ENCODE results near the gene IST1.
"Not testable (repeated sequence)": the region's sequence is repeated elsewhere in the genome, so short reads cannot be mapped to it uniquely, and the experiment has no call there.

Gene IST1

DNA sequence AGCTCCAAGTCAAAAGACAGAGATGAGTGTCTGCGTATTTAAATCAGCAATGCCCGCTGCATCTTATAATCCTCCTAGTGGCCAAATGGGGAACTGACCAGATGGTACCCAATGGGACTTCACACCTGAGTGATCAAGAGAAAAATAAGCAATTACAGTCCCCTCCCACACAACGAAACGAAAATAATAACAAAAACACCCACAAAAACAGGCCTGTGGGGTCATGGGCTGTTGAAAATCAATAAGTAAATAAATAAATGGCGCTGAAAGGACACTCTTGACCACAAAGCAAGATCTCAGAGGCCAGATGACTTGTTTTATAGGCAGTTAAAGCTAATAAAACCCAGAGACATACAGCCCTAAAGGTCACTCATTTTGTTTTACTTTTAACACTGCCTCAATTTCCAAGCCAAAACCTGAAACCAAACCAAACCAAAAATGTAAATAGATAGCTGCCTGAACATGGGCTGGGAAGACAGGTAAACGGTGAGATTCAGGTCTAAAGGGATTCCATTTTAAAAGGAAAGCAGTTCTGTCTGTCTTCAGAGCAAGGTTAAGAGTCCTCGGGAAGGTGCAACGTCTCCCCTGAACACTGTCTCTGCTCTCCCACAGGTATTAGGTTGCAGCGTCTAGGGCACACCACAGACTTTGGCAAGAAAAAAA lies 12.7 kb upstream of the IST1 start:
- peak; percentile 24 for FAIRE-seq

GRCh38 chr16:71883168-71883848 lies 12.0 kb upstream of the IST1 start:
- FAIRE-seq, result no peak

DNA sequence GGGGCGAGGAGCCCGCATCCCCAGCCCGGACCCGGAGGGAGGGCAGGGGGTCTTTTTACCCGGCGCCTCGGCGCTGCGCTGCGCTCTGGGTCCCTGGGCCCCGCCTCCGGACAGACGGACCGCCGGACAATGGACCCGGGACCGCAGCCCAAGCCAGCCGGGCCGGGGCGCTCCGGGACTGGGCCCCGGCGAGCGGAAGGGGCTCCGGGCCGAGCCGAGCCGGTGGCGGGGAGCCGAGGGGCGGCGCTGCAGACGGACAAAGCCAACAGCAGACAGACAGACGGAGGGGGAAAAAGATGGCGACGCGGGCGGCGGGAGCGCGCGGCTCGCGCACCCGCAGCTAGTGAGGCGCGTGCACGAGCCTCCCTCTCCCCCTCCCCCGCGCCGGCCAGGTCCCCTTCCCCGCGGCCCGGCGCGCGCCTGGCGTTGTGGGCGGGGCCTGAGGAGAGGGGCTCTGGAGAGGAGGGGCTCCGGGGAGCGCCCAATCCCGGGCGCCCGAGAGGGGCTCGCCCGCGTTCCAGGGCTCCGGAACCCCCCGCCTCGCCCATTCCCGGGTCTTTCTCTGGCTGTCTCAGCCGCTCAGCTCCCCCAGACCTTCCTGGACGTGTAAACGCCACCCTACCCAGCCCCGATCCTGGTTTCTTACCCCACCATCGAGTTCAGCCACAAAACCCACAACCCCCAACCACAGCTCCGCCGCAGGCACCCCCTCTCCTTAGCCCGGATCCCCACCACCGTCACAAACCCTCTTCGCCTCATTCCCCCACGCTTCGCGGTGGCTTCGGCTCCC lies 11.3 kb upstream of the IST1 start, which contains the start of gene ZNF821:
ZNF821 (minus strand) TSS at position 334 of the 790 bp plus-strand sequence. CDS start 4,236 bp downstream, outside the sequence.
- FAIRE-seq, result no peak

DNA sequence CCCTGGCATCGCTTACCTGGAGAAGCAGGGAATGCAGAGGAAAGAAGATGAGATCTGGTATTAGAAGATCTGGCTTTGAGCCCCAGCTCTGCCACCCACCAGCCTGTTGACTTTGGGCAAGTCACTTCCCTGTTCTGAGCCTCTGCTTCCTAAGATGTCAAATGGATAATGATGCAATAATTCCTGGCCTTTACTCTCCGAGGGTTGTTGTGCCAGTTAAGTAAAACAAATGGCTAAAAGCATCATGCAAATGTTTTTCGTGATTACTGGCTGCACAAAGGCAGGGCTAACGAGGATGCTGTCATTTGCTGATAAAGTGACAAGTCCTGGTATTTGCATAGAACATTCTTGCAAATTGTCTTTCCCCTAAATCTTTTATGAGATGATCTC lies 10.1 kb upstream of the IST1 start:
- no peak for FAIRE-seq

GRCh38 chr16:71889147-71889546 lies 6.2 kb upstream of the IST1 start:
- no peak for FAIRE-seq

- no peak for FAIRE-seq
Measured at GRCh38 chr16:71893888-71894228, 1.5 kb upstream of the IST1 start.

DNA sequence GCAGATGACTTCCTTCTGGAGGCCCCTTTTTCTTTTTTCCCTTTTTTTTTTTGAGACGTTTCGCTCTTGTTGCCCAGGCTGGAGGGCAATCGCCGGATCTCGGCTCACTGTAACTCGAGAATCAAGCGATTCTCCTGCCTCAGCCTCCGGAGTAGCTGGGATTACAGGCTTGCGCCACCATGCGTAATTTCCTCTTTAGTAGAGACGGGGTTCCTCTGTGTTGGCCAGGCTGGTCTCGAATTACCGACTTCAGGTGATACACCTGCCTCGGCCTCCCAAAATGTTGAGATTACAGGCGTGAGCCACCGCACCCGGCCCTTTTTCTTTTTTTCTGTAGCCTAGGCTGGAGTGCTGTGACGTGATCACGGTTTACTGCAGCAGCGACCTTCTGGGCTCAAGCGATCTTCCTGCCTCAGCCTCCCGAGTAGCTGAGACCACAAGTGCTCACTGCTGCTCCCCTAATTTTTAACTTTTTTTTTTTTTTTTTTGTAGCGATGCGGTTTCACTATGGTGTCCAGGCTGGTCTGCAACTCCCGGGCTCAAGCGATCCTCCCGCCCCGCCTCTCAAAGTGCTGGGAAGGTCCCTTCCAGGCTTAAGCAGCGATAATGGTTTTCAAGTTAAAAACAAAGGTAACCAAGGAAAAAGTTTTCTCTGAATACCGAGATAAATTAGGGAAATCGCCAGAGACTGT lies 956 bp upstream of the IST1 start:
- no peak for FAIRE-seq

- no peak for FAIRE-seq
Measured at GRCh38 chr16:71895679-71896365, 491 bp downstream of the IST1 start.

- FAIRE-seq, result no peak
Measured at GRCh38 chr16:71896764-71897368, 1.5 kb downstream of the IST1 start.

DNA sequence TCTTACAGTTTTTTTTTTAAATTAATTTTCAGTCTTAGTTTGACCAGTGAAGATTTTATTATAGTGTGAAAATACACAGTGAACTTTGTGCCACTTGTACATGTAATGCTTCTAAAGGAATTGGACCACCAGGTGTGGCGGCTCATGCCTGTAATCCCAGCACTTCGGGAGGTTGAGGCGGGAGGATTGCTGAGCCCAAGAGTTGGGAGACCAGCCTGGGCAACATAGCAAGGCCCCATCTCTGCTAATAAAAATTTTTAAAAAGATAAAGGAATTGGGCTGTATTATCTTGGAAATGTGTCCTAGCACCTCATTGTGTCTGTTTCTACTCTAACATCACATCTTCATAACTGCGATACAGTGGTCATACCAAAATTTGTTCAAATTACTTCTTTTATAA lies 3.8 kb downstream of the IST1 start:
- FAIRE-seq, result no peak

DNA sequence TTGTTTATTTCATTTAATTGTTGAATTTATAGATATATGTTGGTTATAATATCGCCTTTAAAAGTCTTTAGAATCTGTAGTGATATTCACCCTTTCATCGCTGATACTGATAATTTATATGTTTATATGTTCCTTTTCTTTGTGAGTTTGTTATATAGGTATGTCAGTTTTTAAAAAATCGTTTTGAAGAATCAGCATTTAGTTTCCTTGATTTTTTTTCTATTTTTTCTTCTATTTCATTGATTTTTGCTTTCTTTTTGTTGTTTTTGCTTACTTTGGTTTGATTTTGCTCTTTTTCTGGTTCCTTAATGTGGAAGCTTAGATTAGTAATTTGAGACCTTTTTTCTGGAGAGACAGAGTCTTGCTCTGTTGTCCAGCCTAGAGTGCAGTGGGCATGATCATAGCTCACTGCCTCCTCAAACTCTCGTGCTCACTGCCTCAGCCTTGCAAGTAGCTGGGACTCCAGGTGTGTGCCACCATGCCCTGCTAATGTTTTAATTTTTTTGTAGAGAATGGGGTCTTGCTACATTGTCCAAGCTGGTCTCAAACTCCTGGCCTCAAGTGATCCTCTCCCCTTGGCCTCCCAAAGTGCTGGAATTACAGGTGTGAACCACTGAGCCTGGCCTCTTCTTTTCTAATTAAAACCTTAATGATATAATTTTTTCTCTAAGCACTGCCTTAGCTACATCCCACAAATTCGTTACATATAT lies 7.5 kb downstream of the IST1 start:
- no peak for FAIRE-seq

GRCh38 chr16:71903608-71904007 lies 8.3 kb downstream of the IST1 start:
- no peak for FAIRE-seq

- no peak for FAIRE-seq
Measured at GRCh38 chr16:71904239-71904638, 8.9 kb downstream of the IST1 start.

- FAIRE-seq, result not testable (repeated sequence)
Measured at GRCh38 chr16:71905765-71906164, 10.4 kb downstream of the IST1 start.

DNA sequence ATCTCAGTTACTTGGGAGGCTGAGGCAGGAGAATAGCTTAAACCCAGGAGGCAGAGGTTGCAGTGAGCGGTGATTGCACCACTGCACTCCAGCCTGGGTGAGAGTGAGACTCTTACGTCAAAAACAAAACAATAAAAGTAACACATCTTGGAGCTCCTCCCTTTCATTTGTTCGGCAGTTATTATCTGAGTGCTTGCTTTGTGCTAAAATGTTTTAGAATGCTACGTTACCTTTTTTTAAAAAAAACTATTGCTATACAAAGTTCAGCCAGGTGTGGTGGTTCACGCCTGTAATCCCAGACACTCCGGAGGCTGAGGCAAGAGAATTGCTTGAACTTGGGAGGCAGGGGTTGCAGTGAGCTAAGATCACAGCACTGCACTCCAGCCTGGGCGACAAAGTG lies 15.8 kb downstream of the IST1 start:
- FAIRE-seq, result no peak

DNA sequence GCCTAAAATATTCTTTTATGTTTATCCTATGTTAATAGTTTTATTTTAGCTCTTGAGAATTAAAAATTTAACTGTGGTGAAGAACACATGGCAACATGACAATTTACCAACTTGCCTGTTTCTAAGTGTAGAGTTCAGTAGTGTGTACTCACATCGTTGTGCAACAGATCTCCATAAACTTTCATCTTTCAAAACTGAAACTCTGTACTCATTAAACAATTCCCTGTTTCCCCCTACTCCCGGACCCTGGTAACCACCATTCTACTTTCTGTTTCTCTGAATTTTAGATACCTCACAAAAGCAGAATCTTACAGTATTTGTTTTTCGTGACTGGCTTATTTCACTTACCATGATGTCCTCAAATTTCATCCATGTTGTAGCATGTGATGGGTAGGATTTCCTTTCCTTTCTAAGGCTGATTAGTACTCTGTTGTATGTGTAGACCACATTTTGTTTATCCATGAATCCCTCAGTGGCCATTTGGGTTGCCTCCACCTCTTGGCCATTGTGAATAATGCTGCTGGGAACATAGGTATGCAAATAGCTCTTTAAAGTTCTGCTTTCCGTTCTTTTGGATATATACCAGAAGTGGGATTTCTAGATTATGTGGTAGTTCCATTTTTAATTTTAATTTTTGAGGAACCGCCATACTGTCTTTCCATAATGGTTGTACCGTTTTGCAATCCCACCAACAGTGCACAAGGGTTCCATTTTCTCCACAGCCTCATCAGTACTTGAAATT lies 17.4 kb downstream of the IST1 start:
- no peak for FAIRE-seq

- no peak for FAIRE-seq
Measured at GRCh38 chr16:71914802-71915201, 19.5 kb downstream of the IST1 start.

DNA sequence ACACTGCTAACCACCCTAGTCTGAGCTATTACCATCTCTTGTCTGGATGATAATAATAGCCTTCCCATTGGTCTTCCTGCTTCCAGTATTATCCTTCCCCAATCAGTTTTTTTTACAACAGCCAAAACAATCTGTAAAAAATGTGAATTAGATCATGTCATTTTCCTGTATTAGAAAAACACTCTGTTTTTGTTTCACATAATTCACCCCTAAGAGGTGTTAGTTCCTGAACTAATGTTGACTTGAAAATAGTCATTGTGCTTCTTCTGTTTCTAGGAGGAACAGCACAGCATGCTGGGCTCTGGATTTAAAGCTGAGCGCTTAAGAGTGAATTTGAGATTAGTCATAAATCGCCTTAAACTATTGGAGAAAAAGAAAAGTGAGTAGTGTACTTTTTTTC lies 20.0 kb downstream of the IST1 start:
- FAIRE-seq, result no peak

DNA sequence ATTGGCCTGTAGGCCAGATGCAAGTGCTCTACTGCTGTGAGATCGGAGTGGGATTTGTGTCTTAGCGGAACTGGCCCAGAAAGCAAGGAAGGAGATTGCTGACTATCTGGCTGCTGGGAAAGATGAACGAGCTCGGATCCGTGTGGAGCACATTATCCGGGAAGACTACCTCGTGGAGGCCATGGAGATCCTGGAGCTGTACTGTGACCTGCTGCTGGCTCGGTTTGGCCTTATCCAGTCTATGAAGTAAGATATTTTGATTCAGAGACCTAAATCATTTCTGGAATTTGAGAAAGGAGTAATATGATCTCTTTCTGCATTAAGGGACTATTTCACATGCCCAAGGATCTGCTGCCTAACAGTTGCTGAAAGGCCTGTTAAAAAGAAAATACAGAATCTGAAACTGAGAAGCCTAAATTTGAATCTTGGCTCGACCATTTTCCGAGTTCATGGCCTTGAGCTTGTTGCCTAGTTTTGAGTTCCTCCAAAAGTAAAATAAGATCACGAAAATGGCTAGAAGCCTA lies 21.1 kb downstream of the IST1 start:
- FAIRE-seq, result no peak

DNA sequence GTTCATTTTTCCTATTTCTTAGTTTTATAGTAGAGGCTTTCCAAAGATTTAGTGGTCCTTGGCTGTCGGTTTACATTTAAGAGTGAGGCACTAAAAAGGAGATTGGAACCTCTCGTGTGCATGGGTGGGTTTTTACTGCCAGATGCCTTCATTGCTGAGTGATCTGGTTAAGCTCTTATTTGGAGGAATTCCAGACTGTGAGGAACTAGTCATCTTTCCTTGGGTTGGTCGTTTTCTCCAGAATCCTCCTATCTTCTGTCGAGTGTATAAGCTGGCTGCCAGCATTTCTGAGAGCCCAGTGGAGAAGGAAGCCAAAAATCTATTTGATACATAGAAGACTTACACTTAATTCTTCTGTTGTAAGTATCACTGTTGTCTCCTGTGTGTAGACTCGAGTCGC lies 22.6 kb downstream of the IST1 start:
- no peak for FAIRE-seq

DNA sequence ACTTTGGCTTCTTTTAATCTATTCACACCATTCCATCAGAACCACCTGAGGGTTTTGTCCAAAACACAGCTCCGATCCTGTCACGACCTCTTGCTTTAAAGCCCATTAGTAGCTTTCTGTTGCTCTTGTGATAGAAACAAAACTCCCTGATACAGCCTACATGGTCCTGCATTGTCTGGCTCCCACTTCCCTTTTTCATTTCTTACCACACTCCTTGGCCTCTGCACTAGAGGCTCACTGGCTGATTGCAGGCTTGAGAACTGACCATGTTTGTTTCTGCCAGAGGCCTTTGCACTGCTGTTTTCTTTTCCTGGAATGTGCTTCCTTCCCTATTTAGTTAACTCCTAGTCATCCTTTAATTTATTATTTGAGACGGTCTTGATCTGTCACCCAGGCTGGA lies 23.7 kb downstream of the IST1 start:
- FAIRE-seq, result no peak

All from colon (tissue), 2 donors.